ENCODE results near the gene FAM177A1. TPM values are rescaled to one million over a fixed set of nuclear protein-coding genes. Genes with fewer than 3 reads are reported as not detected.

The FAM177A1 gene
- total and polyA plus RNA-seq, 9 of the 15 experiments (the other 6 are each of a cell fraction or from before 2014, with no cell fraction given), result 7.7 to 36.2 (median 29.9) TPM

GRCh38 chr14:35072226-35072625 lies 26.2 kb downstream of the FAM177A1 start (continued):
- TF ChIP-seq E4F1 (CRISPR knock-in tag; IDR thresholded peaks at IDR 0.05; ENCODE audit: borderline replicate concordance) (no peak), ZNF589 (CRISPR knock-in tag; IDR thresholded peaks at IDR 0.05; ENCODE audit: low read depth) (no peak), ZNF274 (IDR thresholded peaks at IDR 0.05; ENCODE audit: borderline replicate concordance, low read depth, low read length) (no peak), ZBED1 (IDR thresholded peaks at IDR 0.05) (no peak), XRCC3 (IDR thresholded peaks at IDR 0.05) (no peak), ZBTB7A (IDR thresholded peaks at IDR 0.05; ENCODE audit: borderline replicate concordance, control insufficient read depth, low read depth, low read length) (no peak), RAD21 (CRISPR knock-in tag; conservative IDR thresholded peaks at IDR 0.05 in 1 of 2, IDR thresholded peaks at IDR 0.05 in 1 of 2) (no peak), ETS1 (conservative IDR thresholded peaks at IDR 0.05; ENCODE audit: control insufficient read depth, low read depth, low read length) (no peak), JUND (IDR thresholded peaks at IDR 0.05; ENCODE audit: borderline replicate concordance, low read depth, low read length) (no peak), JUND (tag; IDR thresholded peaks at IDR 0.05; ENCODE audit: borderline replicate concordance, low read depth, low read length) (no peak), SMAD3 (CRISPR knock-in tag; conservative IDR thresholded peaks at IDR 0.05) (no peak), PRMT5 (CRISPR knock-in tag; IDR thresholded peaks at IDR 0.05) (no peak)

Measured in K562 (cell line).